CD8-positive, alpha-beta memory T cell (primary cell): ENCODE measurements around the gene ZER1. TPM values are rescaled to one million over a fixed set of nuclear protein-coding genes. Genes with fewer than 3 reads are reported as not detected.
A peak's percentile ranks its signal among the peaks of the same experiment; 100 is the strongest.

Experiments used
- CTCF ChIA-PET: fragments of 350-600 bp; sonication (Branson Sonifier 250); formaldehyde crosslinking; loops from one replicate; lab custom pipeline; 2021; ENCODE audit warnings: antibody characterized with exemption; lab: Charles Lee
- POLR2A ChIA-PET: fragments of 350-600 bp; sonication (Branson Sonifier 250); formaldehyde crosslinking; loops from one replicate; lab custom pipeline; 2021; ENCODE audit warnings: antibody characterized with exemption; lab: Charles Lee
- DNase-seq, 5 donors: peaks; one replicate each; pipeline versions ENCODE4 v3.0.0 to v3.0.0-alpha.2; 2020 to 2022; ENCODE audit warnings: mixed read lengths in 1 of 5
- H3K27ac ChIP-seq: one replicate; pipeline ENCODE4 v1.7.0; 2013; ENCODE audit warnings: low read depth, mild to moderate bottlenecking, low read length, moderate library complexity
- H3K27me3 ChIP-seq: 2 replicates; pipeline ENCODE4 v1.7.0; 2013; ENCODE audit warnings: low read length, mild to moderate bottlenecking; ENCODE audit not compliant: insufficient read depth, poor library complexity, severe bottlenecking
- H3K36me3 ChIP-seq: 2 replicates; pipeline ENCODE4 v1.7.0; 2013; ENCODE audit warnings: mild to moderate bottlenecking, low read length, moderate library complexity; ENCODE audit not compliant: insufficient read depth
- H3K4me1 ChIP-seq: 2 replicates; pipeline ENCODE4 v1.7.0; 2013; ENCODE audit warnings: mild to moderate bottlenecking, low read length, moderate library complexity; ENCODE audit not compliant: insufficient read depth
- H3K4me3 ChIP-seq: 2 replicates; pipeline ENCODE4 v1.7.0; 2013; ENCODE audit warnings: mild to moderate bottlenecking, low read length
- H3K9me3 ChIP-seq: 2 replicates; pipeline ENCODE4 v1.7.0; 2013; ENCODE audit warnings: mild to moderate bottlenecking, low read length
- H3K27ac Mint-ChIP-seq, 8 donors: one replicate each; pipeline ENCODE4 v1.8.0; 2020 to 2021; ENCODE audit warnings: mixed read lengths in 8 of 8, mild to moderate bottlenecking in 6 of 8, inconsistent platforms in 3 of 8, moderate library complexity in 3 of 8
- H3K27me3 Mint-ChIP-seq, 2 donors: one replicate each; pipeline ENCODE4 v1.8.0; 2020 to 2021; ENCODE audit warnings: mixed read lengths in 2 of 2, mild to moderate bottlenecking in 1 of 2, moderate library complexity in 1 of 2
- H3K36me3 Mint-ChIP-seq, 3 donors: one replicate each; pipeline ENCODE4 v1.8.0; 2020 to 2021; ENCODE audit warnings: mixed read lengths in 3 of 3, inconsistent platforms in 1 of 3, mild to moderate bottlenecking in 1 of 3
- H3K4me1 Mint-ChIP-seq, 3 donors: one replicate each; pipeline ENCODE4 v1.8.0; 2020 to 2021; ENCODE audit warnings: mixed read lengths in 3 of 3, inconsistent platforms in 1 of 3, mild to moderate bottlenecking in 1 of 3
- H3K4me3 Mint-ChIP-seq, 7 donors: one replicate each; pipeline ENCODE4 v1.8.0; 2020 to 2021; ENCODE audit warnings: mixed read lengths in 7 of 7, mild to moderate bottlenecking in 6 of 7, moderate library complexity in 4 of 7, inconsistent platforms in 2 of 7
- H3K9me3 Mint-ChIP-seq, 5 donors: one replicate each; pipeline ENCODE4 v1.8.0; 2020 to 2022; ENCODE audit warnings: mixed read lengths in 5 of 5, mild to moderate bottlenecking in 3 of 5, moderate library complexity in 2 of 5, inconsistent platforms in 1 of 5
- polyA plus RNA-seq: library from polyadenylated mRNA; unstranded; fragments of 300-500 nt; fragmentation: Illumina TruSeq; gene quantifications from one replicate; pipeline ENCODE4 v1.2.3, GENCODE V29; 2021
- total RNA-seq, 2 experiments: library from RNA; stranded (reverse); gene quantifications; one replicate each; pipeline ENCODE4 v1.2.3, GENCODE V29; 2021

The ZER1 gene
- total and polyA plus RNA-seq, 3 experiments from 2014 or later, result 18.3 to 46.2 (median 18.7) TPM

GRCh38 chr9:128810873-128811272 is 39.1 kb upstream of the ZER1 start:
- DNase-seq, result no peak
- Mint-ChIP-seq H3K9me3 (peaks cover 0 to 2% (median 0%) of the 10 kb centered on the region in 5 donors), H3K27me3 (peaks cover 0 to 3% of the 10 kb centered on the region in 2 donors), H3K27ac (peak overlapping the region in 3 of 8 donors; percentile 42 to 50 (median 47)), H3K4me3 (no peak overlapping the region), H3K4me1 (no peaks in the 10 kb centered on the region), H3K36me3 (peaks cover 0 to 23% (median 0%) of the 10 kb centered on the region in 3 donors)
- ChIA-PET CTCF (interaction anchor here (0.6 kb wide), 1 partner anchor 25 kb away, joined by 4 read pairs; no protein-coding TSS in a partner anchor), POLR2A (interaction anchor here (1.2 kb wide), 1 partner anchor 8 kb away, joined by 3 read pairs; the partner anchor contains the start of gene ENDOG)
- Histone ChIP-seq H3K4me3 (no peak overlapping the region), H3K9me3 (no peaks in the 10 kb centered on the region), H3K36me3 (peaks cover 6% of the 10 kb centered on the region), H3K27ac (no peak overlapping the region), H3K4me1 (no peaks in the 10 kb centered on the region), H3K27me3 (no peaks in the 10 kb centered on the region)

- H3K27ac ChIP-seq, result no peak overlapping the region
- Mint-ChIP-seq H3K27me3 (no peaks in the 10 kb centered on the region), H3K36me3 (peaks cover 0 to 32% (median 0%) of the 10 kb centered on the region in 3 donors), H3K4me1 (no peaks in the 10 kb centered on the region), H3K4me3 (no peak overlapping the region), H3K9me3 (peaks cover 0 to 2% (median 0%) of the 10 kb centered on the region in 5 donors), H3K27ac (peak overlapping the region in 6 of 8 donors; percentile 14 to 66 (median 33))
- no peaks in the 10 kb centered on the region for H3K27me3 ChIP-seq
- peaks cover 6% of the 10 kb centered on the region for H3K36me3 ChIP-seq
- no peaks in the 10 kb centered on the region for H3K9me3 ChIP-seq
- no peak overlapping the region for H3K4me3 ChIP-seq
- POLR2A ChIA-PET, result interaction anchor here (0.6 to 1.2 kb wide), 2 partner anchors 9 to 92 kb away, joined by 3 to 4 read pairs; partner anchors contain the start of gene ENDOG
- no peaks in the 10 kb centered on the region for H3K4me1 ChIP-seq
- CTCF ChIA-PET, result interaction anchor here (1.2 kb wide), 1 partner anchor 9 kb away, joined by 3 read pairs; the partner anchor contains the start of gene ENDOG
- no peak for DNase-seq
Measured at GRCh38 chr9:128809831-128810230, 38.1 kb upstream of the ZER1 start.

GRCh38 chr9:128809036-128809599 is 37.4 kb upstream of the ZER1 start:
- Mint-ChIP-seq H3K27me3 (no peaks in the 10 kb centered on the region), H3K27ac (peak overlapping the region in 1 of 8 donors; percentile 71), H3K9me3 (no peaks in the 10 kb centered on the region), H3K4me1 (no peaks in the 10 kb centered on the region), H3K36me3 (peaks cover 0 to 37% (median 0%) of the 10 kb centered on the region in 3 donors), H3K4me3 (no peak overlapping the region)
- Histone ChIP-seq H3K4me3 (no peak overlapping the region), H3K36me3 (peaks cover 7% of the 10 kb centered on the region), H3K27ac (no peak overlapping the region), H3K4me1 (no peaks in the 10 kb centered on the region), H3K9me3 (no peaks in the 10 kb centered on the region), H3K27me3 (no peaks in the 10 kb centered on the region)
- CTCF ChIA-PET, result interaction anchor here (0.7 to 1.2 kb wide), 2 partner anchors 8 to 9 kb away, joined by 3 read pairs; partner anchors contain the start of gene ENDOG
- POLR2A ChIA-PET, result no interaction called here
- DNase-seq, result no peak

- no peak overlapping the region for H3K4me3 ChIP-seq
- H3K9me3 ChIP-seq, result no peaks in the 10 kb centered on the region
- Mint-ChIP-seq H3K4me3 (no peak overlapping the region), H3K27ac (peak overlapping the region in 3 of 8 donors; percentile 3 to 58 (median 54)), H3K27me3 (no peaks in the 10 kb centered on the region), H3K4me1 (no peaks in the 10 kb centered on the region), H3K36me3 (peaks cover 3 to 43% (median 3%) of the 10 kb centered on the region in 3 donors), H3K9me3 (no peaks in the 10 kb centered on the region)
- ChIA-PET CTCF (interaction anchor here (0.7 kb wide), 1 partner anchor 9 kb away, joined by 3 read pairs; no protein-coding TSS in a partner anchor), POLR2A (no interaction called here)
- H3K4me1 ChIP-seq, result no peaks in the 10 kb centered on the region
- peaks cover 13% of the 10 kb centered on the region for H3K36me3 ChIP-seq
- no peaks in the 10 kb centered on the region for H3K27me3 ChIP-seq
- no peak overlapping the region for H3K27ac ChIP-seq
- no peak for DNase-seq
Measured at GRCh38 chr9:128808543-128808942, 36.8 kb upstream of the ZER1 start.

- no peak overlapping the region for H3K4me3 Mint-ChIP-seq
- no peaks in the 10 kb centered on the region for H3K4me1 Mint-ChIP-seq
- Histone ChIP-seq H3K4me1 (no peaks in the 10 kb centered on the region), H3K36me3 (peaks cover 18% of the 10 kb centered on the region), H3K9me3 (no peaks in the 10 kb centered on the region), H3K4me3 (no peak overlapping the region), H3K27me3 (no peaks in the 10 kb centered on the region), H3K27ac (no peak overlapping the region)
- CTCF ChIA-PET, result no interaction called here
- H3K27ac Mint-ChIP-seq, result peak overlapping the region in 3 of 8 donors; percentile 33 to 58 (median 56)
- peaks cover 3 to 50% (median 7%) of the 10 kb centered on the region in 3 donors for H3K36me3 Mint-ChIP-seq
- POLR2A ChIA-PET, result no interaction called here
- no peaks in the 10 kb centered on the region for H3K27me3 Mint-ChIP-seq
- no peaks in the 10 kb centered on the region for H3K9me3 Mint-ChIP-seq
- no peak for DNase-seq
Measured at GRCh38 chr9:128807827-128808226, 36.1 kb upstream of the ZER1 start.

GRCh38 chr9:128805661-128806060 is 33.9 kb upstream of the ZER1 start:
- Mint-ChIP-seq H3K27me3 (no peaks in the 10 kb centered on the region), H3K4me3 (no peak overlapping the region), H3K36me3 (peaks cover 6 to 65% (median 7%) of the 10 kb centered on the region in 3 donors), H3K9me3 (no peaks in the 10 kb centered on the region), H3K4me1 (no peaks in the 10 kb centered on the region), H3K27ac (no peak overlapping the region)
- DNase-seq, result no peak
- Histone ChIP-seq H3K27ac (no peak overlapping the region), H3K27me3 (no peaks in the 10 kb centered on the region), H3K36me3 (peaks cover 18% of the 10 kb centered on the region), H3K4me1 (no peaks in the 10 kb centered on the region), H3K9me3 (no peaks in the 10 kb centered on the region), H3K4me3 (no peak overlapping the region)
- POLR2A ChIA-PET, result no interaction called here
- CTCF ChIA-PET, result interaction anchor here (3.0 kb wide), 1 partner anchor 13 kb away, joined by 11 read pairs; the partner anchor contains the start of gene ENDOG

GRCh38 chr9:128802482-128802881 is 30.8 kb upstream of the ZER1 start:
- H3K4me1 ChIP-seq, result no peaks in the 10 kb centered on the region
- no peaks in the 10 kb centered on the region for H3K27me3 ChIP-seq
- Mint-ChIP-seq H3K27me3 (no peaks in the 10 kb centered on the region), H3K27ac (peak overlapping the region in 2 of 8 donors; percentile 29 to 37), H3K4me3 (no peak overlapping the region), H3K4me1 (no peaks in the 10 kb centered on the region), H3K36me3 (peaks cover 7 to 84% (median 17%) of the 10 kb centered on the region in 3 donors), H3K9me3 (no peaks in the 10 kb centered on the region)
- no peak overlapping the region for H3K27ac ChIP-seq
- CTCF ChIA-PET, result interaction anchor here (3.0 kb wide), 1 partner anchor 16 kb away, joined by 11 read pairs; the partner anchor contains the start of gene ENDOG
- no peaks in the 10 kb centered on the region for H3K9me3 ChIP-seq
- no peak for DNase-seq
- H3K4me3 ChIP-seq, result no peak overlapping the region
- POLR2A ChIA-PET, result no interaction called here
- peaks cover 33% of the 10 kb centered on the region for H3K36me3 ChIP-seq

- no peaks in the 10 kb centered on the region for H3K27me3 Mint-ChIP-seq
- no peaks in the 10 kb centered on the region for H3K9me3 Mint-ChIP-seq
- H3K4me1 Mint-ChIP-seq, result no peaks in the 10 kb centered on the region
- Histone ChIP-seq H3K4me3 (no peak overlapping the region), H3K9me3 (no peaks in the 10 kb centered on the region), H3K27me3 (no peaks in the 10 kb centered on the region), H3K4me1 (no peaks in the 10 kb centered on the region), H3K27ac (no peak overlapping the region), H3K36me3 (peaks cover 27% of the 10 kb centered on the region)
- CTCF ChIA-PET, result interaction anchor here (0.9 kb wide), 1 partner anchor 18 kb away, joined by 3 read pairs; the partner anchor contains the start of gene ENDOG
- DNase-seq, result no peak
- H3K27ac Mint-ChIP-seq, result no peak overlapping the region
- H3K4me3 Mint-ChIP-seq, result no peak overlapping the region
- POLR2A ChIA-PET, result interaction anchor here (0.6 kb wide), 1 partner anchor 148 kb away, joined by 3 read pairs; no protein-coding TSS in a partner anchor
- H3K36me3 Mint-ChIP-seq, result peaks cover 7 to 72% (median 17%) of the 10 kb centered on the region in 3 donors
Measured at GRCh38 chr9:128800061-128800460, 28.3 kb upstream of the ZER1 start.
